Upper lobe of right lung (tissue), 1 donor: ENCODE measurements around the gene SCN5A. TPM values are rescaled to one million over a fixed set of nuclear protein-coding genes. Genes with fewer than 3 reads are reported as not detected.

Experiments used
- ATAC-seq: fragments of 200-7000 bp; cut with Tn5 transposase; one replicate; pipeline ENCODE4 v1.9.1; 2020; ENCODE audit warnings: mild to moderate bottlenecking, moderate library complexity
- DNase-seq: peaks from one replicate; pipeline ENCODE4 v3.0.0-alpha.2; 2020
- H3K27ac ChIP-seq: fragments of 200-600 bp; one replicate; pipeline ENCODE4 v1.8.0; 2022
- H3K27me3 ChIP-seq: fragments of 200-600 bp; one replicate; pipeline ENCODE4 v1.8.0; 2022; ENCODE audit warnings: mild to moderate bottlenecking
- H3K36me3 ChIP-seq: fragments of 200-600 bp; one replicate; pipeline ENCODE4 v1.8.0; 2022
- H3K4me1 ChIP-seq: fragments of 200-600 bp; one replicate; pipeline ENCODE4 v1.8.0; 2022
- H3K4me3 ChIP-seq: fragments of 200-600 bp; one replicate; pipeline ENCODE4 v1.8.0; 2022; ENCODE audit warnings: mild to moderate bottlenecking
- H3K9me3 ChIP-seq: fragments of 200-600 bp; one replicate; pipeline ENCODE4 v1.8.0; 2022
- CTCF ChIP-seq: fragments of 200-600 bp; IDR thresholded peaks from one replicate; pipeline ENCODE4 v1.8.0; 2022; ENCODE audit warnings: antibody characterized with exemption
- intact Hi-C: fragments of 100-400 bp; cut with DNase I; formaldehyde crosslinking; loops from one replicate; pipeline ENCODE4 v1.11.0; 2022
- total RNA-seq: library from RNA; stranded (reverse); fragmentation: NEBNext Ultra II Directional; extraction: Animal tissue kit (Norgen Biotek cat#: 25700); gene quantifications from one replicate; pipeline ENCODE4 v1.2.1, GENCODE V29; 2021
- donor health status: DM: no; HTN: yes; CAD: no; lungs with severe emphysema.

The SCN5A gene
- total RNA-seq, 1 donor from 2014 or later: 0.58 TPM

DNA sequence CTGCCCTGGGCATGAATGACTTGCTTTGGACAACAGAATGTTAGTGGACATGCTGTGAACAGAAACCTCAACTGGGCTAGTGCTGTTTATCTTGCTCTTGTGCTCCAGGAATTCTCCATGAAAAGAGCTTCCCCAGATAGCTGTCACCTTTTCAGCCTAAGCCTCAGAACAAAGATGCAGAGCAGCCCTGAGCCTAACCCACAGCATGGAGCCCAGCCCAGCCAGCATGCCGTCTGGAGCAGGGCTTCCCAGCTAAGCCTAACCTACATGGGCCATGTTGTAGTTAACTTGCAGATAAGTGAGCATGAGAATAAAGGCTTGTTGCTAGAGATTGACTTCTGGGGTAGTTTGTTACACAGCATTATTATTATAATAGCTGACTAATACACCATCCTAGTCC is 48.9 kb downstream of the SCN5A start:
- Histone ChIP-seq H3K27ac (no peak overlapping the region), H3K4me3 (no peak overlapping the region), H3K9me3 (no peaks in the 10 kb centered on the region), H3K4me1 (no peaks in the 10 kb centered on the region), H3K36me3 (no peaks in the 10 kb centered on the region), H3K27me3 (no peaks in the 10 kb centered on the region)
- no peak for TF ChIP-seq CTCF
- intact Hi-C loops: no loop called here
- DNase-seq (peak; percentile 7), ATAC-seq (no peak)

GRCh38 chr3:38599886-38600285 is 49.6 kb downstream of the SCN5A start:
- TF ChIP-seq CTCF: no peak
- Histone ChIP-seq H3K4me3 (no peak overlapping the region), H3K36me3 (no peaks in the 10 kb centered on the region), H3K27me3 (no peaks in the 10 kb centered on the region), H3K9me3 (no peaks in the 10 kb centered on the region), H3K4me1 (no peaks in the 10 kb centered on the region), H3K27ac (no peak overlapping the region)
- no peak for ATAC-seq
- intact Hi-C loops: no loop called here
- DNase-seq: peak; percentile 16

- no peaks in the 10 kb centered on the region for H3K9me3 ChIP-seq
- DNase-seq: peak; percentile 40
- H3K27ac ChIP-seq: no peak overlapping the region
- H3K36me3 ChIP-seq: no peaks in the 10 kb centered on the region
- H3K4me3 ChIP-seq: no peak overlapping the region
- ATAC-seq: no peak
- intact Hi-C loops: no loop called here
- no peaks in the 10 kb centered on the region for H3K4me1 ChIP-seq
- no peaks in the 10 kb centered on the region for H3K27me3 ChIP-seq
- TF ChIP-seq CTCF: no peak
Observed at GRCh38 chr3:38598791-38599190, 50.7 kb downstream of the SCN5A start.

- Histone ChIP-seq H3K27me3 (no peaks in the 10 kb centered on the region), H3K4me3 (no peak overlapping the region), H3K4me1 (no peaks in the 10 kb centered on the region), H3K27ac (no peak overlapping the region), H3K9me3 (no peaks in the 10 kb centered on the region), H3K36me3 (no peaks in the 10 kb centered on the region)
- DNase-seq (peak; percentile 40), ATAC-seq (no peak)
- TF ChIP-seq CTCF: no peak
- intact Hi-C loops: no loop called here
Observed at GRCh38 chr3:38597502-38598060, 51.9 kb downstream of the SCN5A start.

DNA sequence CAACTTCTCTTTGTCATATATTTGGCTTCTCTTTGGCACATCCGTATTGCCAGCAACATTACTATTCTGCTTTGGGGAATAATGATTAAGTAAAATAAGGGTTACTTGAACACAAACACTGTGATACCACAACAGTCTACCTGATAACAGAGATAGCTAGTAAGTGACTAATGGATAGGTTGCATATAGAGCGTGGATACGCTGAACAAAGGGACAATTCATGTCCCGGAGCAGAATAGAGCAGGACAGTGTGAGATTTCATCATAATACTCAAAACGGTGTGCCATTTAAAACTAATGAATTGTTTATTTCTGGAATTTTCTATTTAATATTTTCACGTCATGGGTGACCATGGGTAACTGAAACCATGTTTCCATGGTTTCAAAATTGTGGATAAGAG is 54.1 kb downstream of the SCN5A start:
- Histone ChIP-seq H3K9me3 (no peaks in the 10 kb centered on the region), H3K36me3 (no peaks in the 10 kb centered on the region), H3K4me1 (no peaks in the 10 kb centered on the region), H3K4me3 (no peak overlapping the region), H3K27me3 (no peaks in the 10 kb centered on the region), H3K27ac (no peak overlapping the region)
- intact Hi-C loops: no loop called here
- DNase-seq (no peak), ATAC-seq (no peak)
- TF ChIP-seq CTCF: no peak

GRCh38 chr3:38590521-38590920 is 59.0 kb downstream of the SCN5A start:
- no peaks in the 10 kb centered on the region for H3K36me3 ChIP-seq
- no peaks in the 10 kb centered on the region for H3K4me1 ChIP-seq
- TF ChIP-seq CTCF: no peak
- ATAC-seq (no peak), DNase-seq (no peak)
- intact Hi-C loops: no loop called here
- H3K27me3 ChIP-seq: no peaks in the 10 kb centered on the region
- H3K27ac ChIP-seq: no peak overlapping the region
- H3K4me3 ChIP-seq: no peak overlapping the region
- no peaks in the 10 kb centered on the region for H3K9me3 ChIP-seq
